Testis (tissue), 3 donors: ENCODE data around the gene FEM1A. TPM values are rescaled to one million over a fixed set of nuclear protein-coding genes. Genes with fewer than 3 reads are reported as not detected.
"Not testable (repeated sequence)": the region's sequence is repeated elsewhere in the genome, so short reads cannot be mapped to it uniquely, and the experiment has no call there.

Source experiments
- DNase-seq: peaks from one replicate; pipeline ENCODE4 v3.0.0-alpha.2; 2019
- H3K27ac ChIP-seq, 2 donors: fragments of 200-600 bp; sonication (generic); one replicate each; pipeline ENCODE4 v1.5.1; 2019
- H3K27me3 ChIP-seq: fragments of 200-600 bp; sonication (generic); one replicate; pipeline ENCODE4 v1.5.1; 2019
- H3K36me3 ChIP-seq: fragments of 200-600 bp; sonication (generic); one replicate; pipeline ENCODE4 v1.5.1; 2017; ENCODE audit warnings: low read depth; ENCODE audit errors: missing control alignments
- H3K4me1 ChIP-seq: fragments of 200-600 bp; sonication (generic); one replicate; pipeline ENCODE4 v1.5.1; 2019
- H3K4me3 ChIP-seq, 2 donors: fragments of 200-600 bp; sonication (generic); one replicate each; pipeline ENCODE4 v1.5.1; 2017 to 2019
- H3K9me3 ChIP-seq: fragments of 200-600 bp; sonication (generic); one replicate; pipeline ENCODE4 v1.5.1; 2017
- POLR2A ChIP-seq: fragments of 450-650 bp; IDR thresholded peaks from one replicate; pipeline ENCODE4 v1.6.1; 2017; ENCODE audit warnings: antibody characterized with exemption, mild to moderate bottlenecking, moderate library complexity
- WGBS, 2 donors: methylation state at CpG; one replicate each; pipeline ENCODE4 v1.1.5; 2018; 5-methylcytosine and 5-hydroxymethylcytosine counted together
- intact Hi-C: fragments of 100-400 bp; cut with DNase I; formaldehyde crosslinking; loops from one replicate; pipeline ENCODE4 v1.15.1; 2023; ENCODE audit warnings: low total_unique reads
- polyA plus RNA-seq: library from polyadenylated mRNA; stranded (reverse); fragments of 350-450 nt; fragmentation: Illumina TruSeq; extraction: RNeasy Lipid Tissue Mini Kit (QIAGEN cat#74804); gene quantifications from one replicate; pipeline ENCODE4 v1.2.3, GENCODE V29; 2014; ENCODE audit warnings: low read depth, low replicate concordance; ENCODE audit not compliant: insufficient read depth
- total RNA-seq, 2 donors: library from RNA; depleted of rRNA; stranded (reverse); fragments of >200 nt; gene quantifications; one replicate each; pipeline ENCODE4 v1.2.3, GENCODE V29; 2016
- TF ChIP-seq, protein P1 (sequence below), 3 experiments: fragments of 450-650 bp in 2 of 3; fragments of 200-600 bp in 1 of 3; sonication (generic) in 1 of 3; IDR thresholded peaks; one replicate each; pipeline ENCODE4 v1.5.1; 2016 to 2019; ENCODE audit warnings: antibody characterized with exemption in 3 of 3, mild to moderate bottlenecking in 2 of 3, moderate library complexity in 1 of 3

Gene FEM1A
- total and polyA plus RNA-seq, 3 donors from 2014 or later, result 7.5 to 15.8 (median 14.3) TPM

GRCh38 chr19:4830332-4830731, 38.8 kb downstream of the FEM1A start:
- 88 to 95% methylated on average over 6 of the region's 6 CpGs for WGBS, 2 donors
- intact Hi-C loops, result no loop called here
- peak overlapping the region in 1 of 2 donors; percentile 78 for H3K27ac ChIP-seq
- H3K4me3 ChIP-seq, result no peak overlapping the region
- no peaks in the 10 kb centered on the region for H3K9me3 ChIP-seq
- H3K4me1 ChIP-seq, result peaks cover 8% of the 10 kb centered on the region
- no peaks in the 10 kb centered on the region for H3K27me3 ChIP-seq
- no peaks in the 10 kb centered on the region for H3K36me3 ChIP-seq
- no peak for DNase-seq
- TF ChIP-seq, protein P1, sequence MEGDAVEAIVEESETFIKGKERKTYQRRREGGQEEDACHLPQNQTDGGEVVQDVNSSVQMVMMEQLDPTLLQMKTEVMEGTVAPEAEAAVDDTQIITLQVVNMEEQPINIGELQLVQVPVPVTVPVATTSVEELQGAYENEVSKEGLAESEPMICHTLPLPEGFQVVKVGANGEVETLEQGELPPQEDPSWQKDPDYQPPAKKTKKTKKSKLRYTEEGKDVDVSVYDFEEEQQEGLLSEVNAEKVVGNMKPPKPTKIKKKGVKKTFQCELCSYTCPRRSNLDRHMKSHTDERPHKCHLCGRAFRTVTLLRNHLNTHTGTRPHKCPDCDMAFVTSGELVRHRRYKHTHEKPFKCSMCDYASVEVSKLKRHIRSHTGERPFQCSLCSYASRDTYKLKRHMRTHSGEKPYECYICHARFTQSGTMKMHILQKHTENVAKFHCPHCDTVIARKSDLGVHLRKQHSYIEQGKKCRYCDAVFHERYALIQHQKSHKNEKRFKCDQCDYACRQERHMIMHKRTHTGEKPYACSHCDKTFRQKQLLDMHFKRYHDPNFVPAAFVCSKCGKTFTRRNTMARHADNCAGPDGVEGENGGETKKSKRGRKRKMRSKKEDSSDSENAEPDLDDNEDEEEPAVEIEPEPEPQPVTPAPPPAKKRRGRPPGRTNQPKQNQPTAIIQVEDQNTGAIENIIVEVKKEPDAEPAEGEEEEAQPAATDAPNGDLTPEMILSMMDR (IDR thresholded peaks at IDR 0.05), result no peak
- TF ChIP-seq POLR2A, result no peak

DNA sequence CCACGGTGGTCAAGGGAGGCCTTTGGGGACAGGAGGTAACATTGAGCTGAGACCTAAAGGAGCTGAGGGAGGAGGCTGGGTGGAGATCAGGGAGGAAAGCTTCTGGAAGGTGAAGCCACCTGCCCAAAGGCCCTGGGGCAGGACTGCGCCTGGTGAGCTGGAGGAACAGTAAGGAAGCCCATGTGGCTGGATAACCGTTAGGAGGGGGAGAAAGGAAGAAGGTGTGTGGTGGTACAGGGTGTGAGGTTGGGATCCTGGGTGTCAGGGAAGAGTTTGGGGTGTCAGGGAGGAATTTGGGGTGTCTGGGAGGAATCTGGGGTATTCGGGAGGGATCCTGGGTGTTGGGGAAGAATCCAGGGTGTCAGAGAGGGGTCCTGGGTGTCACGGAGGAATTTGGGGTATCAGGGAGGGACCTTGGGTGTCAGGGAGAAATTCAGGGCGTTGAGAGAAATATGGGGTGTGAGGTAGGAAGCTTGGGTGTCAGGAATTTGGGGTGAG, 39.3 kb downstream of the FEM1A start:
- Histone ChIP-seq H3K4me1 (peaks cover 8% of the 10 kb centered on the region), H3K27ac (peak overlapping the region; percentile 78 to 91), H3K27me3 (no peaks in the 10 kb centered on the region), H3K4me3 (peak overlapping the region; percentile 57 to 93), H3K36me3 (no peaks in the 10 kb centered on the region), H3K9me3 (no peaks in the 10 kb centered on the region)
- WGBS, 2 donors, result 52 to 69% methylated on average over 6 of the region's 6 CpGs
- intact Hi-C loops, result no loop called here
- DNase-seq, result no peak
- TF ChIP-seq, protein P1 (IDR thresholded peaks at IDR 0.05), result no peak

DNA sequence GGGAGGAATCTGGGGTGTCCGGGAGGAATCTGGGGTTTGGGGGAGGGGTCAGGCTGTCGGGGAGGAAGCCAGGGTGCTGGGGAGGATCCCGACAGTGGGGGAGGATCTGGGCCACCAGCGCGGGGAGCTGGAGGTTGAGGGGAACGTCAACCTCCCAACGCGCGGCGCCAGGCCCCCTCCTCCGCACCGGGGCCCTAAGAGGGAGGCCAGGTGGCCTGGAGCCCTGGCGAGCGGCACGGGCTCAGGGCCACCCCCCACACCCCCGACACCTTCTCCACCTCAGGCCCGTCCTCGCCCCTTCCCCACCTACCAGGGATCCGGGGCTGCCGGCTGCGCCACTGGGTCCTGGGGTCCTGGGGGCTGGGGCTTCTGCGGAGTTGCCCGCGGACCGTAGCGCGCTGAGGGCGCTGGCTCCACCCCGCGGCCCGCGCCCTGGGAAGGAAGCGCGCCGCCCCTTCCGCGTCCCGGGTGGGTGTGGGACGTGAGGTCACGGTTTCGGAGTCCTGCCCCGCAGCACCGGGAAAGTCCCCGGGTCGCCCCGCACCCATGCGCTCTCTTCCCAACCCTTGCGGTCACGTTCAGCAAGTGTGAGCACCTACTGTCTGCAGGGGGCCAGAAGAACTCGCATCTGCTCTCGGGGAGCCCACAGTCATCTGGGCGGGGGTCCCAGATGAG, 39.9 kb downstream of the FEM1A start, which contains the start of gene TICAM1:
Gene TICAM1, minus strand, starts transcription at position 409 of the 675 bp plus-strand sequence. CDS start 13,335 bp downstream, outside the sequence.
- peak; percentile 64 for DNase-seq
- H3K4me3 ChIP-seq, result peak within 1 kb of the TSS; percentile 57 to 93
- 0 to 1% methylated on average over 18 to 50 of the region's 52 CpGs for WGBS, 2 donors
- no peak for TF ChIP-seq POLR2A
- TF ChIP-seq, protein P1 (IDR thresholded peaks at IDR 0.05), result no peak
- peaks cover 8% of the 10 kb centered on the region for H3K4me1 ChIP-seq
- intact Hi-C loops, result no loop called here
- H3K9me3 ChIP-seq, result no peaks in the 10 kb centered on the region
- no peaks in the 10 kb centered on the region for H3K36me3 ChIP-seq
- peak within 1 kb of the TSS; percentile 78 to 91 for H3K27ac ChIP-seq
- H3K27me3 ChIP-seq, result no peaks in the 10 kb centered on the region

GRCh38 chr19:4831979-4832340, 40.4 kb downstream of the FEM1A start:
- H3K9me3 ChIP-seq, DNase-seq, H3K36me3 ChIP-seq, H3K4me1 ChIP-seq, H3K27me3 ChIP-seq, intact Hi-C loops: not testable (repeated sequence)
- 25 to 29% methylated on average over 9 of the region's 9 CpGs for WGBS, 2 donors
- peak overlapping the region in 1 of 2 donors; percentile 78 for H3K27ac ChIP-seq
- H3K4me3 ChIP-seq, result peak overlapping the region; percentile 57 to 93

GRCh38 chr19:4832776-4833175, 41.2 kb downstream of the FEM1A start:
- TF ChIP-seq POLR2A, result no peak
- TF ChIP-seq, protein P1 (IDR thresholded peaks at IDR 0.05), result no peak
- Histone ChIP-seq H3K4me3 (no peak overlapping the region), H3K9me3 (no peaks in the 10 kb centered on the region), H3K27ac (no peak overlapping the region), H3K36me3 (no peaks in the 10 kb centered on the region), H3K4me1 (peaks cover 8% of the 10 kb centered on the region), H3K27me3 (no peaks in the 10 kb centered on the region)
- WGBS, 2 donors, result 91 to 92% methylated on average over 5 of the region's 5 CpGs
- no peak for DNase-seq
- intact Hi-C loops, result no loop called here
